IPS-NIHi11 (cell line): ENCODE measurements around the gene GSAP.
"Not testable (repeated sequence)": the region's sequence is repeated elsewhere in the genome, so short reads cannot be mapped to it uniquely, and the experiment has no call there.

Experiments
- DNase-seq: peaks from one replicate; pipeline ENCODE4 v3.0.0; 2012; ENCODE audit warnings: mixed read lengths, low spot score

GSAP gene

GRCh38 chr7:77282897-77283296 lies 133.3 kb downstream of the GSAP start:
- no peak for DNase-seq

DNA sequence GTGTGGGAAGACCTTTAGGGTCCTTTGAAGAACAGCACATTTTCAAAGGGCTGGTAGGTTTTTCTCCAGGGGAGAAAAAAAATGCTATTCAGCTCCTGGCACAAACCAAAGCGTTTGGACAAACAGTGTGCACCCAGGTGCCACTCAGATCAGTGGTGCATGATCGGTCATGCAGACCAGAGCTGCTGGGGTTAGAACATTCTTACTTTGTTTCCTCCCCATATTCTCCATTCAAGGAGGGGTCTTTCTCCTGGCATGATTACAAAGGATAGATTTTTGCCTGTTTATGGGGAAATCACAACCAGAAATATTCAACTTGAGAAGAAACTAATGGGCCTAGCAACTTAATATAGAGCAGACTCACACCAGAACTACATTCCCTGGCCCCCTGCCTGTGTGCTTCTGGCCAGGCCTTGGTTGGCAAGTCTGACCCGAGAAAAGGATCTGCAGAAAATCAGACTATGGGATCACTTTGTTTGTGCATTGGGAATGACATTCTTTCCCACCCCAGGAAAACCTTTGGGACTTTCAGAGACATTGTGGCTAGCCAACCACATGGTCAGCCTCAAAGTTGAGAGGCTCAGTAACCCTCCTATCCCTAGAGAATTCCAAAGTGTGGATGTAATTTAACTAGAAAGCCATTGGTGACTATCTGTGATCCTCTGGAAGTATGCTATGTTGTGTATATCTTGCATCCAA lies 134.2 kb downstream of the GSAP start:
- peak; percentile 39 for DNase-seq

GRCh38 chr7:77276120-77276519 lies 140.0 kb downstream of the GSAP start:
- no peak for DNase-seq

GRCh38 chr7:77275663-77276062 lies 140.5 kb downstream of the GSAP start:
- not testable (repeated sequence) for DNase-seq

DNA sequence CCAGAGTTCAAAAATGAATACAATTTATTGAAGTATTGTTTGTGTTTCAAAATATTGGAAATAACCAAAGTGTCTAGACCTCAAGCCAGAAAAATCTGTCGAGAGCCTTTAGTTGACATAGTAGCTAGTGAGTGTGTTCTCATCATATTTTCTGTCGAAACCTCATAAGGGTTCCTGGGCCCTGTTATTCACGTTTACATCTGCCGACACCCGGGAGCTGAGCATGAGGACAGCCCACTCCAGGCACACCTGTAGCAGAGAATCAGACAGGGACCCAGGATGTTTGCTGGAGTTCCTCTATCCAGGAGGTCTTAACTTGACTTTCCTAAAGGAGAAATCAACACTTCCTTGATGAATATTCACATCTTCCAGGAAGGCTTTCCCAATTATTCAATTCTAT lies 144.4 kb downstream of the GSAP start:
- no peak for DNase-seq

DNA sequence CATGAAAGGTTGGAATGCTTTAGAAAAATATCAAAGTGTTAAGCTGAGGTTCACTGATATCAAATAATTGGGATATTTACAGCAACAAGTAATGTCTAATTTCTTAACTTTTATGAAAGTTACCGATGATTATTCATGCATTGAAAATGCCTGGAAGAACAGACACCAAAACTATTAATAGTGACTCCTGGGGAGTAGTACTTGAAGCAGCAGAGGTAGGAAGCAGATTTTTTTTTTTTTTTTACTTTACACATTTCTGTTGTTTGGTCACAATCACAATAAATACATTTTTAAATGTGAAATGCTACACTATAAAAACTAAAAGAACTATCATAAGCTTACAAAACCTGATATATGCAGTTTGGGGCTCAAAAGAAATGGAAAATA lies 146.1 kb downstream of the GSAP start:
- DNase-seq = no peak

DNA sequence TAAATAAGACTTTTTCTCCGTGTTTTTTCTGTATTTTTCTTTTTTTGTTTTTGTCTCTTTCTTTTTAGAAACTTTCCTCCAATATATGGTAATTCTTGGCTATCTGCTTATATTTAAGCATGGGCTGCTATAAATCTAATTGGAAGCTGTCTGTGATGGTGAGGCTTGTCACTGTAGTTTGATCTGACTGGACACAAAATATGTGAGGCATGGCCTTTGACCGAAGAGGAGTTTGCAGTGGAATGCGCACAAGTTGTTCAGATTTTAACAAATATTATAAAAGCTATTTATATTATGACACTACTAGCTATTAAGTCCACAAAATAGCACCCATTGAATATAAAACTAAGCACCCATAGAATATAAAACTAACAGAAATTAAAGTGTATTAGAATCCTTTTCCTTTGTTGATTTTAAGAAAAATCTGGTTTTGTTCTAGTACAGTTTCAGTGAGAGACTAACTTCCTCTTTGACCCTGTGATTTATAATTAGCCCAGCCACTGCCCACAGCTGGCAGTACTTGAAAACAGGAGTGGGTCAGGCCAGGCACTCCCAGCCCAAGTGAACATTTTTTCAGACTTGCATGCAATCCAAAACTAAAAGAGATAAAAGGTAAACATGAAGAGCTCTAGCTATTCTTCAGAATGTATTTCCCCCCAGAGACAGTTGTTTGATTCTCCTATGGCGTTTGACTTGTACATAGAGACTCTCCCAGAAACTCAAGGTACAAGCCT lies 146.6 kb downstream of the GSAP start:
- no peak for DNase-seq

- DNase-seq = no peak
These were observed 149.8 kb downstream of the GSAP start for GRCh38 chr7:77266291-77266794.

DNA sequence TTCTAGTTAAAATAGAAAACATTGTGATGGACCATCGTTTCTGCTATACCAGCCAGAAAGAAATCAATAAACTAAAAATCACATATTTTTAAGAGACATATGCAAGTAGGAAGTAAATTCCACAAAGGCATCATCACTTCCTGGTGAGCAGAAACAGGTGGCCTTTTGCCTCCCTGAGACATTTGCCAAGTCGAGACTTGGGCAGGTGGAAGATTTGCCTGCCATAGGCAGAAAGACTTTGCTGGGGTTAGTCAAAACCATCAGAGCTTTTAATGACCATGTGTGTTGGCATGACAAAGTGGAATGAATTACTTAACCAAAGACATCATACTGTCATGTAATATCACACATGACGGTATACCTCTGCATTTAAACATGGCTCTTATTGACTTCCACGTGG lies 150.5 kb downstream of the GSAP start:
- DNase-seq = no peak

DNA sequence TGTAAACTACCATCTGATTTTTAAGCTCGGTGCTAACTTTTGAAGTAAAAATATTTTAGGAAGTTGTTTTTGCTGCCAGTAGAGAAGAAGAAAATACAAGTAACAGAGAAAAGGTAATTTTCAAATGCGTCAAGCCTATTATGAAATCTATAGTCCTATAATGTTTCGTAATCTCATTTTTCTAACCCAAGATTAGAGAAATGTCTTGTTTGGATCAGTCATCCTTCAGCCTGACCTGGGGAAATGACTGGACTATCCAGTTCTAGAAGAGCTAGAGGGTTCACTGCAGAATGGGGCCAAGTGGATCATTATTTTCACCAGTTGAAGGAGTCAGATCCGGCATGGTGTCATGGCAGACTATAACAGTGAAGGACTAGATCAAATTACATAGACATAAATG lies 153.8 kb downstream of the GSAP start:
- DNase-seq = no peak
